ENCODE data around the gene CNTF. TPM values are rescaled to one million over a fixed set of nuclear protein-coding genes. Genes with fewer than 3 reads are reported as not detected.

Gene CNTF
- total RNA-seq, 4 donors from 2014 or later = 2.1 to 2.5 (median 2.4) TPM

DNA sequence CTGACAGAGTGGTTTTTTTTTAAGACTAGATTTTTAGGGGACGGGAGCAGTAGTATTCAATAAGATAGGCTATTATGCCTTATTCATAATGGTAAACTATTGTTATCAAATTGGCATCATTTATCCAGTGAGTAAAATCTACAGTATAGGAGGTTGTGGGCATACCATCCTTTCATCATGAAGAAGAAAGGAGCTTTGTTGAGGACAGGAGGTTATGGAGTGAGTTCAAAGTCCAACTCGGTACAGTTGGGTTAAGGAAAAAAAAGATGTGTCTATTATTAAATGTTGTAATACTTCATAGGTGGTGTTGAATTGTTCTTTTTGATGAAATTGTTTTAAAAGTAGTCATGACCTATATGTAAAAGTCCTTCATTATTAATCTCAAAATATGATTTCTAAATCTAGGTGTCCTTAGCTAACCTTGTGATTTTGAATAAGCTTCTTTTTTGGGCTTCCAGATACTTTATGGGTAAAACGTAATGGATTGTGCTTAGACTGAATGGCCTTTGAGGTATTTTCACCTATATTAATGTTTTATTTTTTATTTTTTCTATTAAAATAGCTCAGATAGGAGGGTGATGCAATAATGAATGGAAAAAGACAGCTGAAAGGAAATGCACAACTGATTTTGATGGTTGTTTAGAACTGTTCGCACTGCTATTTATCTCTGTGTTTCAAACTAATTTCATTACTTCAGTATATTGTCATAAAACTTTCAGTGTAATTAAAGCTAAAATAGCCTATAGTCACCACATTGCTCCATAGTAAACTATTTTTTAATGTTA is 15.3 kb upstream of the CNTF start:
- TF ChIP-seq, protein P1, sequence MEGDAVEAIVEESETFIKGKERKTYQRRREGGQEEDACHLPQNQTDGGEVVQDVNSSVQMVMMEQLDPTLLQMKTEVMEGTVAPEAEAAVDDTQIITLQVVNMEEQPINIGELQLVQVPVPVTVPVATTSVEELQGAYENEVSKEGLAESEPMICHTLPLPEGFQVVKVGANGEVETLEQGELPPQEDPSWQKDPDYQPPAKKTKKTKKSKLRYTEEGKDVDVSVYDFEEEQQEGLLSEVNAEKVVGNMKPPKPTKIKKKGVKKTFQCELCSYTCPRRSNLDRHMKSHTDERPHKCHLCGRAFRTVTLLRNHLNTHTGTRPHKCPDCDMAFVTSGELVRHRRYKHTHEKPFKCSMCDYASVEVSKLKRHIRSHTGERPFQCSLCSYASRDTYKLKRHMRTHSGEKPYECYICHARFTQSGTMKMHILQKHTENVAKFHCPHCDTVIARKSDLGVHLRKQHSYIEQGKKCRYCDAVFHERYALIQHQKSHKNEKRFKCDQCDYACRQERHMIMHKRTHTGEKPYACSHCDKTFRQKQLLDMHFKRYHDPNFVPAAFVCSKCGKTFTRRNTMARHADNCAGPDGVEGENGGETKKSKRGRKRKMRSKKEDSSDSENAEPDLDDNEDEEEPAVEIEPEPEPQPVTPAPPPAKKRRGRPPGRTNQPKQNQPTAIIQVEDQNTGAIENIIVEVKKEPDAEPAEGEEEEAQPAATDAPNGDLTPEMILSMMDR (IDR thresholded peaks at IDR 0.05) = no peak
- ATAC-seq (ENCODE audit: low FRiP score) = no peak
- DNase-seq (ENCODE audit: low spot score) = no peak

DNA sequence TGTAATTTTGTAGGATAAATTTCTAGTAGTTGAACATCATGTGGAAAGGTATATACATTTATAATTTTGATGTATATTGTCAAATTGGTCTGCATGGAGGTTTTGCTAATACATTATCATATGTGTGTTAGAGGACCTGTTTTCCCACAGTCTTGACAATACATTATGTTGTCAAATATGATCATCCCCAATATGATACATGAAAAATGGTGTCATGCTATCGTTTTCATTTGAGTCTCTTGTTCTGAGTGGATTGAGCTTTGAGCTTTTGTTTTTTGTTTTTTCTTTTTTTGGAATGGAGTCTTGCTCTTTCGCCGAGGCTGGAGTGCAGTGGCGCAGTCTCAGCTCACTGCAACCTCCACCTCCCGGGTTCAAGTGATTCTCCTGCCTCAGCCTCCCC is 14.1 kb upstream of the CNTF start:
- ATAC-seq (ENCODE audit: low FRiP score) (no peak), DNase-seq (ENCODE audit: low spot score) (no peak)
- TF ChIP-seq, protein P1 (IDR thresholded peaks at IDR 0.05) = no peak

DNA sequence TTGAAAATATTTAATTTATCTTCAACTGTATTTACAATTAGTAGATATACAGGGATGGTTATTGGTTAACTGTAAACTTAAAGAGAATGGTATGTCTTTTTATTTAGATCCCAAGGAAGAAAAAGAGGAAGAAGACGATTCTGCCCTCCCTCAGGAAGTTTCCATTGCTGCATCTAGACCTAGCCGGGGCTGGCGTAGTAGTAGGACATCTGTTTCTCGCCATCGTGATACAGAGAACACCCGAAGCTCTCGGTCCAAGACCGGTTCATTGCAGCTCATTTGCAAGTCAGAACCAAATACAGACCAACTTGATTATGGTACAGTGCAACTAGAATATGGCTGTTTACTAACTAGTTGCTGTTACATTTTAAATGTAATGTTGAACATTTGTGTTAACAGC is 12.7 kb upstream of the CNTF start:
- TF ChIP-seq, protein P1 (IDR thresholded peaks at IDR 0.05) = no peak
- ATAC-seq (ENCODE audit: low FRiP score) (no peak), DNase-seq (ENCODE audit: low spot score) (no peak)

DNA sequence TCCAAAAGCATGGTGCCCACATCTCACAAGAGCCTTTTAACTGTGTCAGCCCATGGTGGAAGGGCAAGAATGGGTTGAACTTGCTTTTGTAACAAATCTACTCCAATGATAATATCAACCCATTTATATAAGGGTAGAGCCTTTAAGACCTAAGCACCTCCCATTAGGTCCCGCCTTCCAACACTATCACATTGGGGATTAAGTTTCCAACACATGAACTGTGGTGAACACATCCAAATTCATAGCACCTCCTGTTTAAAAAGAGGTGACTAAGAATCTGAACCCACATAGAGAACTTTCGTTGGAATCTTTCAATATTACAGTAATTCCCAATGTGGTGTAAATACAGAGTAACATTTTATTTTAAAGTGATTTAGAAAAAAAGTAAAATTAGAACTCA is 9.2 kb upstream of the CNTF start:
- no peak for DNase-seq (ENCODE audit: low spot score)
- TF ChIP-seq, protein P1 (IDR thresholded peaks at IDR 0.05) = no peak
- ATAC-seq (ENCODE audit: low FRiP score) = no peak

DNA sequence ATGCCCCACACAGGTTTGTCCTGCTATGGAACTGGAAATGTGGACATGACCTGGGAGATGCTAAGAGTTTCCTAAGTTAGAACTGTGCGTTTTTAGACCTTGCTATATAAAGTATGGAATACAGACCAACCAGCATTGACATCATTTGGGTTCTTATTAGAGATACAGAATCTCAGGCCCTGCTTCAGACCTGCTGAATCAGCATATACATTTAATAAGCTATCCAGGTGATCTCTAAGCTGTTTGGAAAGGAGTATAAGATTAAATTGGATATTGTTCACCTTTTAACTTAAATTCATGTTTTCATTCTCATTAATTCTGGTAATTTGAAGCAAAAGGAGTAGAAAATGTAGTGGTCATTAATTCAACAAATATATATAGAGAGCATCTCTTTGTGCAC is 6.9 kb upstream of the CNTF start:
- TF ChIP-seq, protein P1 (IDR thresholded peaks at IDR 0.05) = no peak
- DNase-seq (ENCODE audit: low spot score) (no peak), ATAC-seq (ENCODE audit: low FRiP score) (no peak)

DNA sequence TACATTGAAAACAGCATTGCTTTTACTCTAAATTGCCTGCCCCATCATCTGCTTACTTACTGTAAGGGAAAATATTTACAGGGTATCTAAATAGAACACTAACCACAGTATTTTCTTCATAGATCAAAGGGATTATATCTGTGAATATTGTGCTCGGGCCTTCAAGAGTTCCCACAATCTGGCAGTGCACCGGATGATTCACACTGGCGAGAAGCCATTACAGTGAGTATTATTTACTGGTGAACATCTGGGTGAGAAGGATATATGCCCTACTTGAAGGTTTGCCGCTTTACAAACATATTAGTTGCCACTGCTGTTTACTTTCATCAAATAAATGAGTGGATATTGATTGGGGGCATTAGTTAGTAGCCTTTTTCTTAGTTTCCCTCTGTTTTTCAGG is 5.9 kb upstream of the CNTF start:
- DNase-seq (ENCODE audit: low spot score) (no peak), ATAC-seq (ENCODE audit: low FRiP score) (peak; percentile 92)
- TF ChIP-seq, protein P1 (IDR thresholded peaks at IDR 0.05) = no peak

DNA sequence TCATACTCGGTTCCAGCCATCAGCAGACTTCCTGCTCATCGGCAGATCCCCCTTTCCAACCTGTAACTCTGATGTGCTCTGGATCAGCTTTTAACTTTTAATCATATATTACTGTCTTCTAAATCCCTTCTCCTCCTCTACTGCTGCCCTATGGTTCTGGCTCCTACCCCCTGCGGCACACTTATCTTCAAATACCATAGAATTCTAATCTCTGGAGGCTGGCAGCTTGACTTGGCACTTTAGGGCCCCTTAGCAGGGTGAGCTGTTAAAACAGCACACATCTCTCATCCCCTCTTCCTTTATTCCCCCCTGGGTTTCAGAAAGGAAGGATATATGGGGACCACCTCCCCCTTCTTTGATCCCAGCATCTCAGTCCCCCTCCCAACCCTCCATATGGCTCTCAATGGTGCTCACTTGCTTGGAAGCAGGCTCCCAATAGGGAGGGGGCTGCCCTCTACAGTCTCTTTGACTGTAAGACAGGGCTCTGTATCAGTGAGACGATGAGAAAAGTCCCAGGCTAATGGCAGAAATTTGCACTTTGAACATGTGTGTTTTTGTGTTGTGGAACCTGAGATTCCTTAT is 4.4 kb upstream of the CNTF start:
- DNase-seq (ENCODE audit: low spot score) = no peak
- TF ChIP-seq, protein P1 (IDR thresholded peaks at IDR 0.05) = no peak
- ATAC-seq (ENCODE audit: low FRiP score) = no peak
